GM18499 (cell line): ENCODE measurements around the gene KMT5B.
"Not testable (repeated sequence)": the region's sequence is repeated elsewhere in the genome, so short reads cannot be mapped to it uniquely, and the experiment has no call there.

ENCODE experiments used
- ATAC-seq: cut with Tn5 transposase; IDR thresholded peaks from one replicate; pipeline ENCODE4 v1.9.1; 2021; ENCODE audit warnings: moderate number of reproducible peaks; ENCODE audit not compliant: insufficient read depth, unreplicated experiment

KMT5B gene

GRCh38 chr11:68213135-68213515 lies at the start of gene KMT5B:
Gene KMT5B, minus strand, starts transcription at chr11:68213296. Its CDS starts 23,220 bp downstream, at chr11:68190076.
- no peak for ATAC-seq

- no peak for ATAC-seq
Measured at GRCh38 chr11:68262544-68262827, 49.4 kb upstream of the KMT5B start.

DNA sequence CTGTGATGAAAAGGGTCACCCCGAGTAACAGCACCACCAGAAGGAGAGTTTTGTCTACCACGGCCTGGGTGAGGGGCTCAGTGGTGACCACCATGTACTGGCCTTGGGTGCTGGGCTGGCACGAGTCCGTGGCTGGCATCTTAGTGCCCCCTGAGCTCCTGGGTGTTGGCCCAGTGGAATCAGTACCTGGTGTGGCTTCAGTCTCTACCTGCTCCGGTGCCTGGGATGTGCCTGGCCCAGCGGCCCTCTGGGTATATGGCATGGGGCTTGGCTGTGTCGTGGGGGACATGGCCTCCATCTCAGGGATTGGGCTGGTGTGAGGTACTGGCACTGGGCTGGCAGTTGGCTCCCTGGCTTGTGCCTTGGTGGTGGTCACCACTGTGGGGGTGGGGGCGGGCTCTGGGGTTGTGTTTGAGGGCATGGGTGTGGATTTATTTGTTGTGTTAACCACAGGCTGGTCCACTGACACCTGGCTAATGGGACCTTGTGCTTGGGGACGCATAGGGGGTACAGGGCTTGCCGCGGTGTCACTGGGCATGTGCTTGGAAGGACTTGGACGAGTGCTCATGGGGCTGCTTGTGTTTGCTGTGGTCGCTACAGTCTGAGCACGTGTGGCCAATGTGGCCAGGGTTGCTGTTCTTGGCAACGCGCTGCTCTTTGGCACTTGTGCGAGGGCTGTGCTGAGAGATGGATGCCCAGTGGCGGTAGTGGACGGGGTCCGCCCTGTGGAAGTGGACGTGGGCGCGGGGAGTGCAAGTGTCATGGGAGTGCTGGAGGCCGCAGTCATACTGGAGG lies 48.9 kb upstream of the KMT5B start:
- ATAC-seq, result no peak

DNA sequence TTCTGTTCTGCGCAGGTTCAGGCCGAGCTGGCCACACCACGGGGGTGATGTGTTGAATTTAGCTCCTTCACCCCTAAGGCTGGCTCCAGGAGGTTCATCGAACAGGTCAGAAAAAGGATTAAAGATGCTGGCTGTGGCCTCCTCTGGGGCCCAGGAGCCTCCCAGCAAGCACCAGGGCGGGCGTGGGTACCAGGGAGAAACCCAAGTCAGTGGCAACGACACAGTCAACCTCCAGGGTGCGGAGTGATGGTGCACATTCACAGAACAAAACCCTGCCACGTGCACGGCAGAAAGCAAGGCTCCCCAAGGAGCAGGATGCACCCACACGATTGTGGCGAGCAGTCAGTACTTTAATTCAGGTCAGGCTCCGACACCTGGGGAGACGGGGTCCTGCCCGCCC lies 47.9 kb upstream of the KMT5B start:
- no peak for ATAC-seq

DNA sequence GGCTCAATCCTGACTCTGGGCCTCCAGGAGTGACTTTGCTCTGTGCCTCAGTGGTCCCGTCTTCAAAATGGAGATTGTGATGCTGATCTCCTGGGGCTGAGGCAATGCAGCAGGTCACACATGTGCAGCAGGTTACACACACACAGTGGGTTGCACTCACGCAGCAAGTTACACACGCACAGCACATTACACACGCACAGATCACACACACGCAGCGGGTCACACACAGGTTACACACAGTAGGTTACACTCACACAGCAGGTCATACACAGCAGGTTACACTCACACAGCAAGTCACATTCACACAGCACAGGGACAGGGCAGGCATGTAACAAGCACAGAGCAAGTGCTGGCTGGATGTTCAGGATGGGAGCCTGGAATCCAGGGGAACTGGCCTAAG lies 47.4 kb upstream of the KMT5B start:
- no peak for ATAC-seq

GRCh38 chr11:68259122-68259959 lies 46.2 kb upstream of the KMT5B start:
- no peak for ATAC-seq

DNA sequence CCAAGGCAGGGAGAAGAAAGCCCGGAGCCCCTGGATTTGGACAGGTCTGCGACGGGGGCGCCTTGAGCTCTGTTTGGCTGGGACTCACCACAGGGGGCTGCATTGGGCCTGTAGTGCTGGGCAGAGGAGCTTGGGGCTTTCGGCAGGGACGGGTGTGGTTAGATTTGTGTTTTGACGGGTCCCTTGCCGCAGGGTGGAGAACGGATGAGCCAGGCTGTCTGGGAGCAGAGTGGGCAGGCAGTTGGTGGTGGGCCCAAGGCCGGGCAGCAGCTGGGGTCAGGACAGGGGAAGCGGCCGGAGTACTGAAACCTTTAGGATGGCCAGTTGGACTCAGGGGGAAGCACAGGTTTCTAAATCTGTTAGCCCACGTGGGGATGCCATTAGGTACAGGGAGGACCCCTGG lies 45.3 kb upstream of the KMT5B start:
- ATAC-seq, result no peak

GRCh38 chr11:68257477-68258362 lies 44.6 kb upstream of the KMT5B start:
- ATAC-seq, result no peak

DNA sequence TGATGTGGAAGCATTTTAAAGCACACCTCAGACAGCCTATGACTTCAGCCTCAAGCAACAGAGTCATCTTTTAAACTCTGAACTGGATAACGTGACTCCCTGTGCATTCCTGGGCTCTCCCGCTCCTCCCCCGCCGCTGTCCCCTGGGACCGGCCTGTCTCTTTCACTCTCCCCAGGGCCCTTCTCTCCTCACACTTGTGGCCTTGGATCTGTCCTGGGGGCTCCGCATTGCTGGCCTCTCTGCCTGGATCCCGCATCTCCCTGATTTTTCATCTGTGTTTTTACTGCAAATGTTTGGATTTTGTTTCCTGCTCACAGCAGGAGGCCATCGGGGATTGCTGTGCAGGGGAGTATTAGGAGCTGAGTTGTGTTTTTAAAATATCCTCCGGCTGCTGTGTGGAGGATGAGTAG lies 43.2 kb upstream of the KMT5B start:
- ATAC-seq, result no peak

- ATAC-seq, result no peak
Measured at GRCh38 chr11:68255526-68255925, 42.4 kb upstream of the KMT5B start.

DNA sequence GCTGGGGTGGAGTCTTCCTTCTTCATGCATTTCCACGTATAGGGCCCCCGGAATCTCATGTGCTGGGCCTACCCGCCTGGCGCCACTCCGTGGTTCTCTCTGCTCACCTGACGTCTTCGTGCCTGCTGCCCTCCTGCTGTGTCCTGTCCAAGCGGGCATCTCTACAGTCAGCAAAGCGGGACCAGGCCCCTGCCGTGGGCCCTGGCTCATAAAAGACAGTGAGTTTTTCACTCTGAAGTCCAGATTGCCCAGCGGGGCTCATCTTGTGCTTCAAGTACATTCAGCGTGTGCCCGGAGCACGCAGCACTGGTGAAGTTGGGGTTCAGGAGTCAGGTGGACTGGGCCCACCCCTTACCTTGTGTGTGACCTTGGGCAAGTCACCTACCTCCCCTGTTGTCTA lies 41.3 kb upstream of the KMT5B start:
- ATAC-seq, result no peak

DNA sequence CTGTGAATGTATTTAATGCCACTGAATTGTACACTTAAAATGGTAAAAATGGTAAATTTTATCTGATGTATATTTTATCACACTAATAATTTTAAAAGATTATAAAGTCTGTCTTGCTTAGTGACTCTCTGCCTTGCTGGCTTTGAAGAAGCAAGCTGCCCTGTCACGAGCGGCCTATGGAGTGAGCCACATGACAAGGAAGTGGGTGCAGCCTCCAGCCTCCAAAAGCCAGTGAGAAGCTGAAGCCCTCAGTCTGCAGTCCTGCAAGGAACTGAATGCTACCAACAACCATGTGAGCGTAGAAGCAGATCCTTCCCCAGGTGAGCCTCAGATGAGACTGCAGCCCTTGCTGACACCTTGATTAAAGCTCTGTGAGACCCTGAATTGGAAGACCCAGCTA lies 38.7 kb upstream of the KMT5B start:
- ATAC-seq, result no peak

DNA sequence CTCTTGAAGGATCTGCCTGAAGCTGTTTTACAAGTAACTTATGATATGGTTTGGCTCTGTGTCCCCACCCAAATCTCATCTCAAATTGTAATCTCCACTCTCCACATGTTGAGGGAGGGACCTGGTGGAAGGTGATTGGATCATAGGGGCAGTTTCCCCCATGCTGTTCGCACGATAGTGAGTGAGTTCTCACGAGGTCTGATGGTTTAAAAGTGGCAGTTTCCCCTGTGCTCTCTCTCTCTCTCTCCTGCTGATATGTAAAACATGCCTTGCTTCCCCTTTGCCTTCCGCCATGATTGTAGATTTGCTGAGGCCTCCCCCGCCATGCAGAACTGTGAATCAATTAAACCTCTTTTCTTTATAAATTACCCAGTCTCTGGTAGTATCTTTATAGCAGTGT lies 31.8 kb upstream of the KMT5B start:
- ATAC-seq, result not testable (repeated sequence)

- ATAC-seq, result not testable (repeated sequence)
Measured at GRCh38 chr11:68243847-68244246, 30.8 kb upstream of the KMT5B start.

GRCh38 chr11:68242616-68243015 lies 29.5 kb upstream of the KMT5B start:
- ATAC-seq, result no peak

DNA sequence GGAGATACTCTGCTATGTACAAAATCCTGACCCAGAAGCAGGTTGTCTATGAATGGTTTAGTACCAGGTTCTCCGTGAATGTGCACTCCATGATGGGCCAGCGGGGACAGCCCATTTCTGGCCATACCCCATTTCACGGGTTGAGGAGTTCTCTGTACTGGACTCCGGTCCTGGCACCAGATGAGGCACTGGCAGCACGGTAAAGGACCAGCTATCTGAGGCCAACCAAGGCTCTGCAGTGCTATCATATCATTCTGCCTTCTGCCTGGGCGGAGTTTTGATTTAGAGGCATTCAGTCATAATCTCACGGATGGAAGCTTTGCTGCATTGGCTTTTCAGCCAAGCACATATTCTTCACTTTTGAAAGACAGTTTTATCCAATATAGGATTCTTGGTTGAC lies 18.5 kb upstream of the KMT5B start:
- no peak for ATAC-seq

DNA sequence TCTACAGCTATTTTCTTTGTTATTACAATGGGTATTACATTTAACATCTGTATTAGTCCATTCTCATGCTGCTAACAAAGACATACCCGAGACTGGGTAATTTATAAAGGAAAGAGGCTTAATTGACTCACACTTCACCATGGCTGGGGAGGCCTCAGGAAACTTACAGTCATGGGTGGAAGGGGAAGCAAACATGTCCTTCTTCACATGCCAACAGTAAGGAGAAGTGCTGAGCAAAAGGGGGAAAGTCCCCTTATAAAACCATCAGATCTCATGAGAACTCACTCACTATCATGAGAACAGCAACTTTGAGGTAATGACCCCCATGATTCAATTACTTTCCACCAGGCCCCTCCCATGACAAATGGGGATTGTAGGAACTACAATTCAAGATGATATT lies 16.5 kb upstream of the KMT5B start:
- no peak for ATAC-seq

GRCh38 chr11:68226421-68226820 lies 13.3 kb upstream of the KMT5B start:
- no peak for ATAC-seq

GRCh38 chr11:68224606-68225005 lies 11.5 kb upstream of the KMT5B start:
- ATAC-seq, result no peak

GRCh38 chr11:68223275-68223674 lies 10.2 kb upstream of the KMT5B start:
- ATAC-seq, result no peak

- ATAC-seq, result no peak
Measured at GRCh38 chr11:68221406-68221805, 8.3 kb upstream of the KMT5B start.
